Stimulated activated CD4-positive, alpha-beta T cell treated with anti-CD3 and anti-CD28 coated beads, TNF-alpha, amount 100 ng/mL, for 48 hours (primary cell): ENCODE measurements around the gene BICDL1.

Experiments
- DNase-seq, 3 donors: peaks; one replicate each; pipeline ENCODE4 v3.0.0-alpha.2; 2020; ENCODE audit warnings: low read depth in 3 of 3

BICDL1 gene

GRCh38 chr12:120081641-120082040, 92.6 kb downstream of the BICDL1 start:
- no peak for DNase-seq

- no peak for DNase-seq
Observed at GRCh38 chr12:120085920-120086645, 97.0 kb downstream of the BICDL1 start.

- DNase-seq = peak; percentile 98 to 100 (median 98)
Observed at GRCh38 chr12:120086801-120087621, 98.0 kb downstream of the BICDL1 start.

- DNase-seq = no peak
Observed at GRCh38 chr12:120089105-120089504, 100.1 kb downstream of the BICDL1 start.

- DNase-seq = no peak
Observed at GRCh38 chr12:120089796-120090195, 100.8 kb downstream of the BICDL1 start.

GRCh38 chr12:120090206-120090605, 101.2 kb downstream of the BICDL1 start:
- no peak for DNase-seq

GRCh38 chr12:120090626-120091295, 101.7 kb downstream of the BICDL1 start:
- no peak for DNase-seq

- no peak for DNase-seq
Observed at GRCh38 chr12:120091371-120092090, 102.5 kb downstream of the BICDL1 start.

- no peak for DNase-seq
Observed at GRCh38 chr12:120092551-120093335, 103.7 kb downstream of the BICDL1 start.

- no peak for DNase-seq
Observed at GRCh38 chr12:120093336-120093591, 104.2 kb downstream of the BICDL1 start.

- DNase-seq = no peak
Observed at GRCh38 chr12:120093592-120094355, 104.7 kb downstream of the BICDL1 start.

GRCh38 chr12:120094485-120094884, 105.4 kb downstream of the BICDL1 start:
- no peak for DNase-seq

GRCh38 chr12:120095331-120095730, 106.3 kb downstream of the BICDL1 start:
- DNase-seq = no peak

- DNase-seq = no peak
Observed at GRCh38 chr12:120095736-120096135, 106.7 kb downstream of the BICDL1 start.

- no peak for DNase-seq
Observed at GRCh38 chr12:120096671-120097202, 107.7 kb downstream of the BICDL1 start.

- DNase-seq = no peak
Observed at GRCh38 chr12:120098756-120099470, 109.9 kb downstream of the BICDL1 start.

- DNase-seq = no peak
Observed at GRCh38 chr12:120099738-120100137, 110.7 kb downstream of the BICDL1 start.

- DNase-seq = no peak
Observed at GRCh38 chr12:120100630-120101029, 111.6 kb downstream of the BICDL1 start.

- no peak for DNase-seq
Observed at GRCh38 chr12:120101182-120101581, 112.1 kb downstream of the BICDL1 start.

- no peak for DNase-seq
Observed at GRCh38 chr12:120101617-120102016, 112.6 kb downstream of the BICDL1 start.
